MG63 (cell line): ENCODE data around the gene CROCC2. TPM values are rescaled to one million over a fixed set of nuclear protein-coding genes. Genes with fewer than 3 reads are reported as not detected.

Source experiments
- DNase-seq: peaks from one replicate; pipeline ENCODE4 v3.0.0-alpha.2; 2020
- H3K27me3 ChIP-seq: fragments of 250-450 bp; sonication (Bioruptor Pico); 2 replicates; pipeline ENCODE4 v1.5.1; 2020; ENCODE audit warnings: mild to moderate bottlenecking, moderate library complexity
- H3K36me3 ChIP-seq: fragments of 250-450 bp; sonication (Bioruptor Pico); 2 replicates; pipeline ENCODE4 v1.5.1; 2020; ENCODE audit warnings: mild to moderate bottlenecking, moderate library complexity
- H3K4me3 ChIP-seq: fragments of 250-450 bp; sonication (Bioruptor Pico); 2 replicates; pipeline ENCODE4 v1.5.1; 2020; ENCODE audit warnings: mild to moderate bottlenecking, moderate library complexity
- H3K9me3 ChIP-seq: fragments of 250-450 bp; sonication (Bioruptor Pico); 2 replicates; pipeline ENCODE4 v1.5.1; 2020; ENCODE audit warnings: mild to moderate bottlenecking, moderate library complexity
- total RNA-seq: library from RNA; depleted of rRNA; stranded (reverse); fragments of >200 nt; shearing (Covaris generic); gene quantifications from 2 replicates; pipeline ENCODE4 v1.2.3, GENCODE V29; 2014; ENCODE audit warnings: low replicate concordance

Gene CROCC2
- total RNA-seq, 1 experiment from 2014 or later, result not detected

- no peak for DNase-seq
- no peaks in the 10 kb centered on the region for H3K27me3 ChIP-seq
- no peaks in the 10 kb centered on the region for H3K36me3 ChIP-seq
- no peak overlapping the region for H3K4me3 ChIP-seq
- no peaks in the 10 kb centered on the region for H3K9me3 ChIP-seq
These were observed 47.6 kb downstream of the CROCC2 start for GRCh38 chr2:240953426-240954410.

GRCh38 chr2:240954436-240955305 lies 48.5 kb downstream of the CROCC2 start:
- Histone ChIP-seq H3K9me3 (no peaks in the 10 kb centered on the region), H3K36me3 (no peaks in the 10 kb centered on the region), H3K27me3 (no peaks in the 10 kb centered on the region), H3K4me3 (no peak overlapping the region)
- DNase-seq, result no peak

- Histone ChIP-seq H3K9me3 (no peaks in the 10 kb centered on the region), H3K27me3 (no peaks in the 10 kb centered on the region), H3K36me3 (no peaks in the 10 kb centered on the region), H3K4me3 (no peak overlapping the region)
- no peak for DNase-seq
These were observed 49.4 kb downstream of the CROCC2 start for GRCh38 chr2:240955306-240956170.

- DNase-seq, result no peak
- H3K27me3 ChIP-seq, result no peaks in the 10 kb centered on the region
- no peaks in the 10 kb centered on the region for H3K9me3 ChIP-seq
- no peaks in the 10 kb centered on the region for H3K36me3 ChIP-seq
- H3K4me3 ChIP-seq, result no peak overlapping the region
These were observed 50.2 kb downstream of the CROCC2 start for GRCh38 chr2:240956171-240956934.

- no peaks in the 10 kb centered on the region for H3K9me3 ChIP-seq
- H3K4me3 ChIP-seq, result no peak overlapping the region
- H3K36me3 ChIP-seq, result no peaks in the 10 kb centered on the region
- DNase-seq, result no peak
- no peaks in the 10 kb centered on the region for H3K27me3 ChIP-seq
These were observed 51.0 kb downstream of the CROCC2 start for GRCh38 chr2:240956935-240957655.

- no peaks in the 10 kb centered on the region for H3K9me3 ChIP-seq
- H3K27me3 ChIP-seq, result no peaks in the 10 kb centered on the region
- DNase-seq, result peak; percentile 34
- H3K36me3 ChIP-seq, result no peaks in the 10 kb centered on the region
- H3K4me3 ChIP-seq, result no peak overlapping the region
These were observed 51.7 kb downstream of the CROCC2 start for GRCh38 chr2:240957656-240958365.

- no peak for DNase-seq
- Histone ChIP-seq H3K27me3 (no peaks in the 10 kb centered on the region), H3K4me3 (no peak overlapping the region), H3K9me3 (no peaks in the 10 kb centered on the region), H3K36me3 (no peaks in the 10 kb centered on the region)
These were observed 52.5 kb downstream of the CROCC2 start for GRCh38 chr2:240958366-240959213.

GRCh38 chr2:240959214-240959940 lies 53.2 kb downstream of the CROCC2 start:
- no peaks in the 10 kb centered on the region for H3K36me3 ChIP-seq
- H3K9me3 ChIP-seq, result no peaks in the 10 kb centered on the region
- H3K27me3 ChIP-seq, result no peaks in the 10 kb centered on the region
- no peak for DNase-seq
- no peak overlapping the region for H3K4me3 ChIP-seq

- DNase-seq, result no peak
- Histone ChIP-seq H3K27me3 (no peaks in the 10 kb centered on the region), H3K9me3 (no peaks in the 10 kb centered on the region), H3K36me3 (no peaks in the 10 kb centered on the region), H3K4me3 (no peak overlapping the region)
These were observed 53.8 kb downstream of the CROCC2 start for GRCh38 chr2:240959941-240960308.

- Histone ChIP-seq H3K36me3 (no peaks in the 10 kb centered on the region), H3K9me3 (no peaks in the 10 kb centered on the region), H3K4me3 (no peak overlapping the region), H3K27me3 (no peaks in the 10 kb centered on the region)
- DNase-seq, result no peak
These were observed 54.3 kb downstream of the CROCC2 start for GRCh38 chr2:240960309-240960970.

- no peak for DNase-seq
- Histone ChIP-seq H3K9me3 (no peaks in the 10 kb centered on the region), H3K4me3 (no peak overlapping the region), H3K27me3 (no peaks in the 10 kb centered on the region), H3K36me3 (no peaks in the 10 kb centered on the region)
These were observed 55.1 kb downstream of the CROCC2 start for GRCh38 chr2:240960971-240961876.

- H3K4me3 ChIP-seq, result no peak overlapping the region
- no peaks in the 10 kb centered on the region for H3K27me3 ChIP-seq
- no peaks in the 10 kb centered on the region for H3K9me3 ChIP-seq
- H3K36me3 ChIP-seq, result no peaks in the 10 kb centered on the region
- DNase-seq, result no peak
These were observed 55.8 kb downstream of the CROCC2 start for GRCh38 chr2:240961910-240962299.
